Stromal cell of bone marrow (primary cell): ENCODE data around the gene HDAC10.
"Not testable (repeated sequence)": the region's sequence is repeated elsewhere in the genome, so short reads cannot be mapped to it uniquely, and the experiment has no call there.

Source experiments
- DNase-seq: peaks from one replicate; pipeline ENCODE4 v3.0.0-alpha.2; 2012; ENCODE audit warnings: low read depth

The HDAC10 gene

GRCh38 chr22:50284479-50284878, 33.4 kb upstream of the HDAC10 start:
- no peak for DNase-seq

DNA sequence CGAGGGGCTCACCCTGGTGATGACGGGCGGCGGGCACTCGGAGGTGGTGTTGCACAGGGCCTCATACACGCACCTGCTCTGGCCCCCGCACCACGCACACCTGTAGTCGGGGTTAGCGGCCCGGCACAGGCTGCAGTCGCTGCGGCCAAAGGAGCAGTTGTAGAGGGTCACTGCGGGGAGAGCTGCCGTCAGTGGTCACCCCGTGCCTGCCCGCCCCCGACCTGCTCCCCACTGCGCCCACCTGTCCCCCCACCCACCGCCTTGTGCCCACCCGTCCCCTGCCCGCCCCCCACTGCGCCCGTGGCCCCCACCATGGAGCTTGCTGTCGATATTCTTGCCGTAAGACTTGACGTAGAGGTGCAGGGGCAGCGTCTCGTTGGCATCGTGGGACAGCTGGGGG, 32.8 kb upstream of the HDAC10 start:
- DNase-seq, result no peak

DNA sequence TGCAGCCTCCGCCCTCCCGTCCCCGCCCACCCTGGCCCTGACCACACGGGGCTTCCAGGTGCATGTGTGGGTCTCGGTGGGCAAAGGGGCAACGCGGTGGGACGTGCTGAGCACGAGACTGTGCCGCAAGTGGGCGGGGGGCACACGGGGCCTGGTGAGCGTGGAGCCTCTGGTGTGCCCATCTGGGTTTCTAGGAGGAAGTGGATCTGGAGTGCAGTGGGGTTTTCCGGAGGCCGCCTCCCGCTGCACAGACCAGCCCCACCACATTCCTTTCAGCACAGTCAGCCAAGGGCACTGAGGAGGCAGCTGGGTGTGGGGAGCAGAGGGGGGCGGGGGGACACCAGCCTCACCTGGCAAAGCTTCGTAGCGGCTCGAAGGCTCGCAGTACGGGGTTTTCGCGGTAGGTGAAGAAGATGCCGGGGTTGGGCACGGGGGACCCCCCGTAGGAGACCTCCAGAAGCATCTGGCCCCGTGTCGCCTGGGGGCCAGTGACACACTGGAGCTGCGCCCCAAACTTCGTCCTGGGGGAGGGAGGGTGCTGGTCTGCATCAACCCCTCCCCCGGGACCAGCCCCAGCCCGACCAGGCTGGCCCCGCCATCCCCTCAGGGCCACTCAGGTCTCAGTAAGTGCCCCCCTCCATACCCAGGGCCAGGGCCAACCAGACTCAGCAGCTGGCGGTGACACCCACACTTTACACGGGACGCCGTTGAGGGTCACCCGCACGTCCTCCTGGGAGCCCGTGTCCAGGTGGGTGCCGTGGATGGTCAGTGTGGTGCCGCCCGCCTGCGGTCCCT, 31.5 kb upstream of the HDAC10 start:
- no peak for DNase-seq

DNA sequence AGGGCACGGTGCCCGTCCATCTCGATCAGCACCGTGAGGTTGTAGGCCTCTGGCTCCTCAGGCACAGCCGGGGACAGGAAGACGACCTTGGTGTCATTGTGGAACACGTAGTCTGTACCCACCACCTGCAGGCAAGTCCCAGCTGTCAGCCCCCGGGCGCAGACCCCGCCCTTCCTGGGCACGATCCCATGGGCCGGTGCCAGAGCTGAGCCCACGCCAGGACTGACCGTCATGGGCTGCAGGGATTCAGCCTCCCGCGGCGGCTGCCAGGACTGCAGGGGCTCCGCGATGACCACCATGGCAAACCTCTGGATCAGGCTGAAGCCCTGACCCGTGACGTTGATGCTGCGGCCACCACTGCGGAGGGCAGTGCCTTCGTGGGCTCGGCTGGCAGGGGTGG, 30.9 kb upstream of the HDAC10 start:
- no peak for DNase-seq

DNA sequence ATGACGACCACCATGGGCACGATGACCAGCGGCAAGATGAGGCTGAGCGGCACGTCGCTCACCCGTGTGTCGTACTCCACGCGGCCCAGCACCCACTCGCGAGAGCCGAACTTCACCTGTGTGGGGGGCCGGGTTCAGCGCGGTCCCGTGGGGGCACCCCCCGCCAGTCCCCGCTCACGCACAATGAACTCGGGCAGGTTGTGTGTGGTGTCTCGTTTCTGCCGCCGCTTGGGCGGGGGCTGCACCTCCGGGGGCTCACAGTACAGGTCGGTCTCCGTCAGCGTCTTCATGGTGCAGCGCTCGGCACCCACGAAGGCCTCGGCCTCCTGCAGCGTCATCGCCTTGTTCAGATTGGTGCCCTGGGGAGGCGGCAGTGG, 30.3 kb upstream of the HDAC10 start:
- no peak for DNase-seq

DNA sequence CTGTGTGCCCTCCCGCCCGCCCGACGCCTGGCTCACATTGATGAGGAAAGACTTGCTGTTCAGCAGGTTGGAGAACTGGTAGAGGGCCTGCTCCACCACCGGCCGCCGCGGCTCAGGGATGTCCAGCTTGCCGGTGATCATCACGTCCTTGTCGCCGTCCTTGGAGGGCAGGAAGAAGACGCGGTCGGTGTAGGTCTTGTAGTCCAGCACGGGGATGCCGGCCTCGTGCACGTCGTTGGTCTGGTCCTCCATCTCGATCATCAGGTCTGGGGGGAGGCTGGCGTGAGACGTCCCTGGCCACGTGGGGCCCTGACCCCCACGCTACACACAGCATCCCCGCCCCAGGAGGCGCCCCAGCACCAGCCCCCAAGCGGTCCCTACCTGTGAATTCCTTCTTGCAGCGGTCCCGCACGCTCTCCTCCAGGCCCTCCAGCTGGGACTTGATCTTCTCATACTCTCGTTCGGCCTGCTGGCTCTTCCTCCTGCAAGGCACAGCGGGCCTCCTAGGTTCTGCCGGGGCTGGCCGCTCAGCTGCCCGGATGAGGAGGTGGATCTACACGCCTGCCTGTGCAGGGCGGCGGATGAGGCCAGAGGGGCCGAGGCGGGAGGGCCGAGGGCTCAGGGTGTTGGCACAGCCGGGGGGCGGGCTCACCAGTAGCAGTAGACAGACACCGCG, 29.8 kb upstream of the HDAC10 start:
- no peak for DNase-seq

- no peak for DNase-seq
Measured at GRCh38 chr22:50280022-50280707, 29.1 kb upstream of the HDAC10 start.

DNA sequence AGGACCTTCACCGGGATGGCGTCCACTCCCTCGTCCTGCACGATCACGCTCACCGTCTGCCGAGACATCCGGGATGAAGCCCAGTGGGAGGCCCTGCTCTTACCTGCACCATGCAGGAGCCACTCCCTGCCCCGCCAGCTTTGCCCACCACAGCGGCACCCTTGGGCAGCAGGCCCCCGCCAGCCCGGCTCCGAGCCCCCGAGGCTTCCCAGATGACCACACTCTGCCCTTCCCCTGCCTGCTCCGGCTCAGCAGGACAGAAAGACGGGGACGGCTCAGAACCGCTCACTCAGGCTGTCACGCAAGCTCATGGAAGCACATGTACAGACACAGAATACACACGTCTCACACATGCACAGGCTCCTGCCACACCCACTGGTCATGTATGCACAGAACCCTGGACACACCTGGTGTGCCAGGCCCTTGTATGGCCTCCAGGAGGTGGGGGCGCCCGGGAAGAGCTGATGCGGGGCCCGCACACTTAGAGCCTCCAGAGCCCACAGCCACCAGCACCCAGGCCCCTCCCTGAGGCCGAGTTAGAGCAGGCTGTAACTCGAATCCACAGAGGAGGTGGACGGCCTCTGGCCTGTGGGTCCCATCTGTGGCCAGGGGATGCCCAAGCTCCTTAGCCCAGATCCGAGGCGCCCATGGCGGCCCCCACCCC, 28.0 kb upstream of the HDAC10 start:
- DNase-seq, result no peak

GRCh38 chr22:50278461-50278860, 27.4 kb upstream of the HDAC10 start:
- DNase-seq, result no peak

GRCh38 chr22:50277761-50278160, 26.7 kb upstream of the HDAC10 start:
- no peak for DNase-seq

GRCh38 chr22:50276143-50276542, 25.1 kb upstream of the HDAC10 start:
- no peak for DNase-seq

- no peak for DNase-seq
Measured at GRCh38 chr22:50275181-50276055, 24.4 kb upstream of the HDAC10 start.

DNA sequence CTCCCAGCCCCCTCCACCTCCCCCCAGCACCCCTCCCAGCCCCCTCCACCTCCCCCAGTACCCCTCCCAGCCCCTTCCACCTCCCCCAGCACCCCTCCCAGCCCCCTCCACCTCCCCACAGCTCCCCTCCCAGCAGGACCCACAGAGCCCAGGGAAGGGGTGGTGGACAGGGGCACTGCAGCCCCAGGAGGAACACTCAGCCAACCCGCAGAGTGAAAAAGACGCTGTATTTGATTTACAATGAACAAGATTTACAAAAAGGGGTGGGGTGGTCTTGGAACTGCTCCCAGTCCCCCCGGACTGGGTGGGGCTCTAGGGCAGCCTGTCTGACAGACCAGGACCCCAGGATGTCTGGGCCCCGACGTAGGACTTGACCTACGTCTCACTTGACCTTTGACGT, 23.7 kb upstream of the HDAC10 start:
- no peak for DNase-seq

DNA sequence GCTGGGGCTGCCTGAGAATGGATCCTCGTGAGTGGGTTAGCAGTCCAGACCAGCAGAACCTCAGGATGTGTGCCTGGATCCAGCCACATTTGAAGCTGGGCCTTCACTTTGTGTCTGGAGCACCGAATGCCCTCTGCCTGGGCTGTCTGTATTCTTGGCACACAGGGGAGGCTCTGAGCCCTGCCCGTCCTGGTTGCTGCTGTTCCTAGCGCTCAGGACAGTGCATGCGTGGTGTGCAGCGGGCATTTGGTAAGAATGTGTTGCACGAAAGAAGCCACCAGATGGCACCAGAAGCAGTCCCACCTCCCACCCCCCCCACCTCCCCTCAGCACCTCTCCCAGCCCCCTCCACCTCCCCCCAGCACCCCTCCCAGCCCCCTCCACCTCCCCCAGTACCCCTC, 23.2 kb upstream of the HDAC10 start:
- no peak for DNase-seq

DNA sequence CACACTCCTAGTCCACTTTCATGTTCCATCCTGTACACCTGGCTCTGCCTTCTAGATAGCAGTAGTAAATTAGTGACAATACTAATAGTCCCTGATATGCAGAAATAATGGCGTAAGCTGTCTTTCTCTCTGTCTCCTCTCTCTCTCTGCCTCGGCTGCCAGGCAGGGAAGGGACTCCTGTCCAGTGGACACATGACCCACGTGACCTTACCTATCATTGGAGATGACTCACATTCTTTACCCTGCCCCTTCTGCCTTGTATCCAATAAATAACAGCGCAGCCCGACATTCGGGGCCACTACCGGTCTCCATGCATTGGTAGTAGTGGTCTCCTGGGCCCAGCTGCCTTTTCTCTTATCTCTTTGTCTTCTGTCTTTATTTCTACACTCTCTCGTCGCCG, 22.7 kb upstream of the HDAC10 start:
- DNase-seq, result not testable (repeated sequence)

DNA sequence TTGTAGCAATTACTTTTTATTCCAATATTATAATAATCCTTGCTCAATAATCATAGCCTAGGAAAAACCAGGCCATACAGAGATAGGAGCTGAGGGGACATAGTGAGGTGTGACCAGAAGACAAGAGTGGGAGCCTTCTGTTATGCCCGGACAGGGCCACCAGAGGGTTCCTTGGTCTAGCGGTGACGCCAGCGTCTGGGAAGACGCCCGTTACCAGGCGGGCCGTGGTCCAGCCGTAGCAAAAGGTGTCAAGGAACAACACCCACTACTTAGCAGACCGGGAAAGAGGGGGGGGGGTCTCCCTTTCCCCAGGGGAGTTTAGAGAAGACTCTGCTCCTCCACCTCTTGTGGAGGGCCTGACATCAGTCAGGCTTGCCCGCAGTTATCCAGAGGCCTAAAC, 22.3 kb upstream of the HDAC10 start:
- not testable (repeated sequence) for DNase-seq

DNA sequence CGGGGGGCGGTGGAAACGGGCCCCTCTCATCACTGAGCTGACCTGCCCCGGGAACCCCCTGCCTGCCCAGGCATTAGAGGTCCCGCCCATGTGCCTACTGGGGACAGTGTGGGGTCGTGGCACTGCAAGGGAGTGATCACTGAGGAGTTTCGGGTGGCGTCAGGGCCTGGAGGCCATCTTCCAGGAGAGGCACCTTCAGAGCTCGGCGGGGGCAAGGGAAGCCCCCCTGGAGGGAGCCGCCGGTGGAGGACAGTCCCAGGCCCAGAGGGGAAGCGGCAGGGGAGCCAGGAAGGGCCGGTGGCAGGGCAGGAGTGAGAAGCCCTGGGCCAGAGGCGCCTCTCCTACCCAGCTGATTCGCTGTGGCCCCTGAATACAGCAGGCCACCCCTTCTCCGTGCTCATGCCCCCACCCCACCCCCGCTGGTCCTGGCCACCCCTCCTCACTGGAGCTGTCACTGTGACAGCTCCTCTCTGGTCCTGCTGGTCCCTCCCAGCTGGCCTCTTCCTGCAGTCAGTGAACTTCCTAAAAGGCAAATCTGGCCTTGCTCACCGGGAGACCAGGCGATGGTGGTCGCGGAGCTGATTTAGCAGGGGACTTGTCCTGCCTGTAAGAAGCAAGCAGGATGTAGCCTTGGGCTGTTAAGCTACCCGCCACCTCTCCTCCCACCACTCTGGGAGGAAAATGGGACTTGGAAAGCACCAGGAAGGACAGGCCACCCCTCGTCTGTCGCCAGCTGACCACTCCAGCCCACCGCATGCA, 21.2 kb upstream of the HDAC10 start:
- no peak for DNase-seq

DNA sequence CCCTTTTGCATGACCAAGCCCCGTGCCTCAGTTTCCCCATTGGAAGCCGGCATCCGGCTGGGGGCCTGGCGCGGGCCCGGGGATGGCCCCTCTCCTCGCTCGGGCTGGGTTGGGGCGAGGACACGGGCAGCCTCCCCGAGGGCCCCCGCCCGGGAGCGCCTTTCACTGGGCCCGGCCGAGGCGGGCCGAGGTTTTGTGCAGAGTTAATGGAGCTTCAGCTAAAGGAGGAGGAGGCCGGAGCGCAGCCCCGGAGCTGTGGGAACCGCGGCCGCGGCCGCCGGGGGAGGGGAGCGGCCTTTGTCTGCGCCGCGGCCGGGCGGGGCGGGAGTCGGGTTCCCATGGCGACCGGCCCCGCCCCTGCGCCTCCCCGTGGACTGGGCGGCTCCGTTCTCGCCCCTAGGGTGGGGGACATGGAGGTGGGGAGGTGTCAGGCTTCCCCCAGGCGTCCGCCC, 20.5 kb upstream of the HDAC10 start:
- no peak for DNase-seq

- no peak for DNase-seq
Measured at GRCh38 chr22:50270666-50271394, 19.8 kb upstream of the HDAC10 start.
